IMR-90 (cell line): ENCODE data around the gene NR1D2. TPM values are rescaled to one million over a fixed set of nuclear protein-coding genes. Genes with fewer than 3 reads are reported as not detected.

Experiments
- ATAC-seq: fragments of 200-7000 bp; cut with Tn5 transposase; 2 replicates; pipeline ENCODE4 v1.9.1; 2020; ENCODE audit warnings: low read depth, mild to moderate bottlenecking, moderate library complexity
- BruUV-seq: library from RNA; stranded (reverse); fragments of 400-500 nt; replicated peaks from 2 replicates; lab custom pipeline; 2021; lab: Mats Ljungman, UMichigan
- CTCF ChIA-PET: fragments of 300-600 bp; formaldehyde crosslinking; extraction: SDS; loops from one replicate; lab custom pipeline; 2021; ENCODE audit warnings: antibody characterized with exemption; lab: Yijun Ruan, JAX
- POLR2A ChIA-PET: fragments of 300-600 bp; sonication (Branson Sonifier 250); formaldehyde crosslinking; loops from one replicate; lab custom pipeline; 2022; ENCODE audit warnings: antibody characterized with exemption; ENCODE audit not compliant: unreplicated experiment; lab: Charles Lee
- DNase-seq: peaks from one replicate; pipeline ENCODE4 v3.0.0; 2013
- H2AFZ ChIP-seq: replicated peaks from 2 replicates; pipeline ENCODE3; 2013; ENCODE audit warnings: low read length, mild to moderate bottlenecking; ENCODE audit not compliant: poor library complexity
- H2AK5ac ChIP-seq: 2 replicates; pipeline ENCODE4 v1.6.1; 2013; ENCODE audit warnings: low read depth, low read length, inconsistent platforms
- H2AK9ac ChIP-seq: replicated peaks from 2 replicates; pipeline ENCODE3; 2013; ENCODE audit warnings: mild to moderate bottlenecking, low read depth, low read length, moderate library complexity; ENCODE audit not compliant: poor library complexity
- H2BK120ac ChIP-seq: 2 replicates; pipeline ENCODE4 v1.6.1; 2013; ENCODE audit warnings: low read depth, low read length, inconsistent platforms
- H2BK15ac ChIP-seq: 3 replicates; pipeline ENCODE4 v1.6.1; 2013; ENCODE audit warnings: low read depth, low read length, inconsistent platforms
- H2BK20ac ChIP-seq: 2 replicates; pipeline ENCODE4 v1.6.1; 2013; ENCODE audit warnings: low read depth, mild to moderate bottlenecking, inconsistent platforms, low read length, moderate library complexity
- H2BK5ac ChIP-seq: 2 replicates; pipeline ENCODE4 v1.6.1; 2013; ENCODE audit warnings: mild to moderate bottlenecking, low read depth, low read length, inconsistent platforms; ENCODE audit not compliant: poor library complexity, severe bottlenecking
- H3K14ac ChIP-seq: replicated peaks from 2 replicates; pipeline ENCODE4 v1.6.1; 2013; ENCODE audit warnings: low read depth, low read length, inconsistent platforms
- H3K18ac ChIP-seq: 2 replicates; pipeline ENCODE4 v1.6.1; 2013; ENCODE audit warnings: low read depth, low read length, control low read depth
- H3K23ac ChIP-seq: 2 replicates; pipeline ENCODE4 v1.6.1; 2013; ENCODE audit warnings: low read depth, low read length, inconsistent platforms
- H3K27ac ChIP-seq: 2 replicates; pipeline ENCODE4 v1.5.1; 2013; ENCODE audit warnings: mild to moderate bottlenecking, control low read depth, low read length; ENCODE audit not compliant: insufficient read depth
- H3K27me3 ChIP-seq: 2 replicates; pipeline ENCODE4 v1.6.1; 2013; ENCODE audit warnings: low read length; ENCODE audit not compliant: control insufficient read depth, insufficient read depth
- H3K36me3 ChIP-seq: 2 replicates; pipeline ENCODE4 v1.6.1; 2013; ENCODE audit warnings: low read length, mixed read lengths; ENCODE audit not compliant: control insufficient read depth, insufficient read depth
- H3K4ac ChIP-seq: 2 replicates; pipeline ENCODE4 v1.6.1; 2013; ENCODE audit warnings: low read depth, low read length, inconsistent platforms
- H3K4me1 ChIP-seq: 2 replicates; pipeline ENCODE4 v1.6.1; 2013; ENCODE audit warnings: low read length, mixed read lengths; ENCODE audit not compliant: control insufficient read depth, insufficient read depth
- H3K4me2 ChIP-seq: 2 replicates; pipeline ENCODE4 v1.6.1; 2013; ENCODE audit warnings: low read depth, mild to moderate bottlenecking, control low read depth, low read length, moderate library complexity
- H3K4me3 ChIP-seq: 2 replicates; pipeline ENCODE4 v1.5.1; 2013; ENCODE audit warnings: low read depth, mild to moderate bottlenecking, control low read depth, low read length, moderate library complexity; ENCODE audit not compliant: insufficient read depth
- H3K56ac ChIP-seq: 2 replicates; pipeline ENCODE4 v1.6.1; 2013; ENCODE audit warnings: low read length, inconsistent platforms; ENCODE audit not compliant: insufficient read depth; ENCODE audit errors: extremely low read depth
- H3K79me1 ChIP-seq, 2 experiments: 2 replicates each; pipeline ENCODE4 v1.6.1; 2013; ENCODE audit warnings: low read length in 2 of 2, inconsistent platforms in 1 of 2, low read depth in 1 of 2
- H3K9ac ChIP-seq: 2 replicates; pipeline ENCODE4 v1.6.1; 2013; ENCODE audit warnings: low read depth, low read length, control low read depth
- H3K9me1 ChIP-seq: 2 replicates; pipeline ENCODE4 v1.6.1; 2013; ENCODE audit warnings: low read length, inconsistent platforms; ENCODE audit not compliant: insufficient read depth
- H3K9me3 ChIP-seq: 2 replicates; pipeline ENCODE4 v1.6.1; 2013; ENCODE audit warnings: low read length; ENCODE audit not compliant: control insufficient read depth, insufficient read depth
- H4K20me1 ChIP-seq: 2 replicates; pipeline ENCODE4 v1.6.1; 2013; ENCODE audit warnings: low read length, inconsistent platforms; ENCODE audit not compliant: insufficient read depth
- H4K5ac ChIP-seq: 2 replicates; pipeline ENCODE4 v1.6.1; 2013; ENCODE audit warnings: mild to moderate bottlenecking, low read depth, low read length, control low read depth
- H4K8ac ChIP-seq, 2 experiments: 2 replicates each; pipeline ENCODE4 v1.6.1; 2013; ENCODE audit warnings: low read depth in 2 of 2, low read length in 2 of 2, control low read depth in 1 of 2, inconsistent platforms in 1 of 2
- H4K91ac ChIP-seq: 2 replicates; pipeline ENCODE4 v1.6.1; 2013; ENCODE audit warnings: low read depth, low read length, inconsistent platforms; ENCODE audit not compliant: insufficient read depth
- BHLHE40 ChIP-seq: fragments of 150-350 bp; IDR thresholded peaks from 2 replicates; pipeline ENCODE4 v1.6.1; 2016; ENCODE audit warnings: mild to moderate bottlenecking, low read depth, low read length
- CHD1 ChIP-seq: IDR thresholded peaks from 2 replicates; pipeline ENCODE4 v1.6.1; 2012; ENCODE audit warnings: low read depth, low read length, improper control_type of control experiment
- MAFK ChIP-seq: IDR thresholded peaks from 2 replicates; pipeline ENCODE4 v1.6.1; 2012; ENCODE audit warnings: low read depth, low read length, improper control_type of control experiment
- NFE2L2 ChIP-seq: fragments of 150-350 bp; IDR thresholded peaks from 2 replicates; pipeline ENCODE4 v1.6.1; 2016; ENCODE audit warnings: low read depth, mild to moderate bottlenecking, low read length
- RCOR1 ChIP-seq: IDR thresholded peaks from 2 replicates; pipeline ENCODE4 v1.6.1; 2012; ENCODE audit warnings: mild to moderate bottlenecking, low read length, improper control_type of control experiment; ENCODE audit not compliant: insufficient replicate concordance
- dilution Hi-C: fragments of 300-500 bp; cut with HindIII; formaldehyde crosslinking; loops from one replicate; pipeline ENCODE4 v1.14.3; 2018; ENCODE audit warnings: low sequenced_read_pairs; ENCODE audit not compliant: unreplicated experiment
- in situ Hi-C: fragments of 300-500 bp; cut with MboI; formaldehyde crosslinking; loops from 3 replicates; pipeline ENCODE4 v1.14.3; 2019; ENCODE audit warnings: low sequenced_read_pairs, inconsistent platforms, mixed read lengths
- intact Hi-C: fragments of 100-400 bp; cut with micrococcal nuclease; formaldehyde crosslinking; loops from 2 replicates; pipeline ENCODE4 v1.10.0; 2022
- polyA plus RNA-seq, 3 experiments: library from polyadenylated mRNA; depleted of rRNA; stranded (reverse); fragments of >200 nt; gene quantifications; 2 replicates each; pipeline ENCODE4 v1.2.3, GENCODE V29; 2012; ENCODE audit warnings: low replicate concordance in 1 of 3
- total RNA-seq: library from RNA; depleted of rRNA; stranded (reverse); fragments of >200 nt; gene quantifications from 2 replicates; pipeline ENCODE4 v1.2.3, GENCODE V29; 2012
- TF ChIP-seq, protein P1 (sequence below): fragments of 150-350 bp; IDR thresholded peaks from 2 replicates; pipeline ENCODE4 v1.6.1; 2017; ENCODE audit warnings: mild to moderate bottlenecking, antibody characterized with exemption, low read length, low read depth

The NR1D2 gene
- total and polyA plus RNA-seq, 2 of the 4 experiments (the other 2 are of a cell fraction), result 8.1 to 41.0 TPM

DNA sequence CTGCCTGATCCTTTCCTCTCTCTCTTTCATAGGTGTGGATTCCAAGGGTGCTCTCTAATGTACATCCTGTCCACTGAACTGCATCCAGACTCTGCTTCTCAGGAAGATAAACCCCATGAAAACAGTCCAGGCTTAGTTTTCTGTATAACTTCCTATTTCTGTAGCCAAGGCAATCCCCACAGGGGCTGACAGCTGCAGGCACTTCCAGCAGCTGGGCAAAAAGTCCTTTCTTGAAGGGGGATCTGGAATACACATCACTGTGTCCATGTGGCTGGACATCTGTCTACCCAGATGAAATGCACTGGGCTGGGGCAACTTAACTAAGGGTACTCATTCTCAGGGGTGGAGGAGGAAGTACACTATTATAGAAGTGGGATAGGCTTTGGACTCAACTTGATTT, 72.2 kb downstream of the NR1D2 start:
- Histone ChIP-seq H4K8ac (no peak overlapping the region), H3K4me1 (no peaks in the 10 kb centered on the region; the same call in 1 of the 2 replicates), H3K23ac (no peak overlapping the region), H3K27me3 (no peaks in the 10 kb centered on the region), H3K36me3 (no peaks in the 10 kb centered on the region), H4K5ac (no peak overlapping the region), H2BK120ac (no peak overlapping the region), H3K4me3 (no peak overlapping the region), H2BK20ac (no peak overlapping the region), H3K56ac (no peak overlapping the region), H2AK9ac (no peak overlapping the region), H4K20me1 (no peaks in the 10 kb centered on the region), H3K9me1 (no peaks in the 10 kb centered on the region), H3K18ac (no peak overlapping the region), H3K9ac (no peak overlapping the region), H3K4ac (no peak overlapping the region), H3K9me3 (no peaks in the 10 kb centered on the region), H4K91ac (no peak overlapping the region), H3K79me1 (no peaks in the 10 kb centered on the region), H3K27ac (no peak overlapping the region), H3K4me2 (no peak overlapping the region), H3K14ac (no peak overlapping the region), H2AK5ac (no peak overlapping the region), H2AFZ (no peak overlapping the region), H2BK15ac (no peak overlapping the region), H2BK5ac (no peak overlapping the region)
- intact Hi-C loops (no loop called here), in situ Hi-C loops (no loop called here), dilution Hi-C loops (no loop called here)
- ATAC-seq (no peak), DNase-seq (no peak)
- POLR2A ChIA-PET, result no interaction called here
- TF ChIP-seq RCOR1, result no peak
- TF ChIP-seq BHLHE40, result no peak
- TF ChIP-seq, protein P1, sequence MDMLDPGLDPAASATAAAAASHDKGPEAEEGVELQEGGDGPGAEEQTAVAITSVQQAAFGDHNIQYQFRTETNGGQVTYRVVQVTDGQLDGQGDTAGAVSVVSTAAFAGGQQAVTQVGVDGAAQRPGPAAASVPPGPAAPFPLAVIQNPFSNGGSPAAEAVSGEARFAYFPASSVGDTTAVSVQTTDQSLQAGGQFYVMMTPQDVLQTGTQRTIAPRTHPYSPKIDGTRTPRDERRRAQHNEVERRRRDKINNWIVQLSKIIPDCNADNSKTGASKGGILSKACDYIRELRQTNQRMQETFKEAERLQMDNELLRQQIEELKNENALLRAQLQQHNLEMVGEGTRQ, result no peak
- TF ChIP-seq CHD1, result no peak
- TF ChIP-seq NFE2L2, result no peak
- no peak for TF ChIP-seq MAFK
- no TSS peak for BruUV-seq
- CTCF ChIA-PET, result no interaction called here
